K562 (cell line): ENCODE results near the gene POLR2M. TPM values are rescaled to one million over a fixed set of nuclear protein-coding genes. Genes with fewer than 3 reads are reported as not detected.

Experiments used
- ATAC-seq: fragments of 200-7000 bp; cut with Tn5 transposase; 3 replicates; pipeline ENCODE4 v1.9.1; 2020; ENCODE audit warnings: moderate library complexity
- BruUV-seq: library from RNA; stranded (reverse); fragments of 400-500 nt; replicated peaks from 2 replicates; lab custom pipeline; 2021; lab: Mats Ljungman, UMichigan
- CTCF ChIA-PET: fragments of 300-600 bp; formaldehyde crosslinking; extraction: SDS; loops from one replicate; lab custom pipeline; 2021; ENCODE audit warnings: low intra/inter-chr PET ratio; lab: Yijun Ruan, JAX
- POLR2A ChIA-PET: fragments of 300-600, 350-650 bp; sonication (Branson Sonifier 250); formaldehyde crosslinking; extraction: SDS; loops from one replicate; lab custom pipeline; 2021; ENCODE audit warnings: antibody characterized with exemption, inconsistent platforms; lab: Yijun Ruan, JAX
- DNase-seq, 4 experiments: peaks; one replicate each; pipeline versions ENCODE4 v3.0.0 to v3.0.0-alpha.2; 2011 to 2018; ENCODE audit warnings: low spot score in 3 of 4, mixed read lengths in 3 of 4; ENCODE audit errors: extremely low read depth in 1 of 4
- FAIRE-seq: peaks from 2 replicates; lab custom pipeline; 2011; peaks lifted over from hg19 to GRCh38; lab: Jason Lieb, UNC
- H2AFZ ChIP-seq: 2 replicates; pipeline ENCODE4 v1.6.0; 2011; ENCODE audit warnings: low read depth, low read length, control low read depth, inconsistent platforms
- H3K27ac ChIP-seq: fragments of 200-600 bp; 3 replicates; pipeline ENCODE4 v1.8.0; 2011; ENCODE audit warnings: low read depth, mild to moderate bottlenecking, control low read depth, inconsistent platforms, low read length, moderate library complexity, mixed read lengths; ENCODE audit errors: extremely low read depth
- H3K27me3 ChIP-seq, 2 experiments: fragments of 300-600 bp in 1 of 2; 2 replicates in 1 of 2; 3 replicates in 1 of 2; pipeline versions ENCODE4 v1.6.0 to v1.8.0; 2011; ENCODE audit warnings: inconsistent platforms in 2 of 2, low read length in 2 of 2, mild to moderate bottlenecking in 1 of 2, mixed read lengths in 1 of 2, moderate library complexity in 1 of 2; ENCODE audit not compliant: control insufficient read depth in 2 of 2, insufficient read depth in 2 of 2
- H3K36me3 ChIP-seq: fragments of 300-600 bp; 3 replicates; pipeline ENCODE4 v1.8.0; 2011; ENCODE audit warnings: mild to moderate bottlenecking, low read length, inconsistent platforms; ENCODE audit not compliant: control insufficient read depth, insufficient read depth
- H3K4me1 ChIP-seq, 2 experiments: fragments of 200-600 bp in 1 of 2; replicated peaks in 1 of 2; 2 replicates in 1 of 2; 3 replicates in 1 of 2; pipeline versions ENCODE4 v1.5.1 to v1.8.0; 2011; ENCODE audit warnings: inconsistent platforms in 2 of 2, low read length in 2 of 2, mild to moderate bottlenecking in 1 of 2, mixed read lengths in 1 of 2, moderate library complexity in 1 of 2; ENCODE audit not compliant: control insufficient read depth in 2 of 2, insufficient read depth in 2 of 2
- H3K4me2 ChIP-seq: 2 replicates; pipeline ENCODE4 v1.6.1; 2011; ENCODE audit warnings: low read length, control low read depth, inconsistent platforms, mixed read lengths; ENCODE audit not compliant: insufficient read depth
- H3K4me3 ChIP-seq: fragments of 200-600 bp; sonication (generic), shearing (Covaris generic); 2 replicates; pipeline ENCODE4 v1.5.1; 2016; ENCODE audit warnings: control low read depth, inconsistent platforms
- H3K79me2 ChIP-seq: fragments of 200-600 bp; 3 replicates; pipeline ENCODE4 v1.8.0; 2011; ENCODE audit warnings: low read length, inconsistent platforms; ENCODE audit not compliant: control insufficient read depth, insufficient read depth
- H3K9ac ChIP-seq, 2 experiments: 2 replicates each; pipeline versions ENCODE4 v1.6.0 to v1.6.1; 2011; ENCODE audit warnings: low read depth in 2 of 2, low read length in 2 of 2, control low read depth in 1 of 2, inconsistent platforms in 1 of 2, mild to moderate bottlenecking in 1 of 2, mixed read lengths in 1 of 2; ENCODE audit not compliant: insufficient read depth in 1 of 2
- H3K9me1 ChIP-seq: one replicate; pipeline ENCODE4 v1.6.0; 2011; ENCODE audit warnings: inconsistent platforms, mild to moderate bottlenecking, low read length, moderate library complexity; ENCODE audit not compliant: control insufficient read depth, insufficient read depth
- H3K9me3 ChIP-seq: replicated peaks from 2 replicates; pipeline ENCODE4 v1.5.1; 2011; ENCODE audit warnings: low read depth, low read length, inconsistent platforms; ENCODE audit not compliant: control insufficient read depth, insufficient read depth
- H4K20me1 ChIP-seq: replicated peaks from 2 replicates; pipeline ENCODE4 v1.6.1; 2011; ENCODE audit warnings: low read length, inconsistent platforms, mixed read lengths; ENCODE audit not compliant: control insufficient read depth, insufficient read depth
- COPS2 ChIP-seq: fragments of 450-650 bp; conservative IDR thresholded peaks from 2 replicates; pipeline ENCODE4 v1.6.1; 2016; ENCODE audit warnings: mild to moderate bottlenecking, moderate library complexity
- DACH1 ChIP-seq: fragments of 450-650 bp; IDR thresholded peaks from 2 replicates; pipeline ENCODE4 v1.6.1; 2018; ENCODE audit not compliant: partially characterized antibody
- EHMT2 ChIP-seq: fragments of 450-650 bp; IDR thresholded peaks from 2 replicates; pipeline ENCODE4 v1.6.1; 2018; ENCODE audit warnings: antibody characterized with exemption
- HNRNPL ChIP-seq: fragments of 200-400 bp; formaldehyde crosslinking; IDR thresholded peaks from 2 replicates; pipeline ENCODE4 v1.6.1; 2017; ENCODE audit warnings: low read depth, mild to moderate bottlenecking, low read length
- NRF1 ChIP-seq, 2 experiments: fragments of 450-650 bp; IDR thresholded peaks in 1 of 2; conservative IDR thresholded peaks in 1 of 2; 2 replicates each; pipeline ENCODE4 v1.6.1; 2014; ENCODE audit warnings: mild to moderate bottlenecking in 2 of 2
- SIN3A ChIP-seq, 2 experiments: fragments of 150-350 bp in 1 of 2; IDR thresholded peaks; 2 replicates each; pipeline ENCODE4 v1.6.1; 2011 to 2016; ENCODE audit warnings: borderline replicate concordance in 2 of 2, low read depth in 2 of 2, low read length in 2 of 2, mild to moderate bottlenecking in 2 of 2, moderate library complexity in 2 of 2; ENCODE audit not compliant: control insufficient read depth in 1 of 2
- TSC22D4 ChIP-seq: fragments of 450-650 bp; IDR thresholded peaks from 2 replicates; pipeline ENCODE4 v1.6.1; 2016; ENCODE audit warnings: missing genetic modification characterization, missing biosample characterization, control low read depth
- ZNF224 ChIP-seq: sonication (generic); formaldehyde crosslinking; IDR thresholded peaks from 2 replicates; pipeline ENCODE4 v1.8.0; 2022; ENCODE audit warnings: mild to moderate bottlenecking, missing genetic modification reagents
- ZNF253 ChIP-seq: fragments of 250-450 bp; sonication (Bioruptor Pico); conservative IDR thresholded peaks from 2 replicates; pipeline ENCODE4 v1.6.1; 2021; ENCODE audit warnings: mild to moderate bottlenecking
- ZZZ3 ChIP-seq: fragments of 450-650 bp; IDR thresholded peaks from 2 replicates; pipeline ENCODE4 v1.6.1; 2016; ENCODE audit warnings: antibody characterized with exemption, mild to moderate bottlenecking, moderate library complexity
- whole genome bisulfite sequencing: fragments of 100-300 bp; shearing (Covaris generic); methylation state at CpG from one replicate; pipeline ENCODE4 v1.1.6; 2016; ENCODE audit warnings: low coverage, mixed read lengths; ENCODE audit not compliant: insufficient coverage; ENCODE audit errors: missing lambda C conversion rate; 5-methylcytosine and 5-hydroxymethylcytosine counted together
- in situ Hi-C: fragments of 300-500 bp; cut with MboI; formaldehyde crosslinking; loops from 4 replicates; pipeline ENCODE4 v1.15.0; 2018; ENCODE audit warnings: inconsistent platforms, mixed read lengths
- intact Hi-C: fragments of 100-400 bp; cut with micrococcal nuclease; formaldehyde crosslinking; loops from 2 replicates; pipeline ENCODE4 v1.14.2; 2022
- polyA plus RNA-seq, 8 experiments: library from polyadenylated mRNA; depleted of rRNA in 4 of 8; stranded (reverse) in 5 of 8; unstranded in 3 of 8; fragments of >200 nt; fragmentation: Nextera tagmentation in 2 of 8; fragmentation: Illumina TruSeq in 1 of 8; extraction: Ambion mirVana in 2 of 8; extraction: Trizol in 1 of 8; gene quantifications; 2 replicates each; pipeline versions ENCODE4 v1.2.1 to v1.2.3, GENCODE V29; 2011 to 2014; ENCODE audit warnings: inconsistent platforms in 1 of 8, missing spikeins in 1 of 8
- total RNA-seq, 7 experiments: library from RNA; depleted of rRNA in 6 of 7; stranded (reverse); fragments of >200 nt in 6 of 7; fragmentation: Illumina TruSeq in 2 of 7; extraction: Trizol in 2 of 7; gene quantifications; 2 replicates each; pipeline versions ENCODE4 v1.2.1 to v1.2.3, GENCODE V29; 2011 to 2021; ENCODE audit warnings: low replicate concordance in 1 of 7

Gene POLR2M
- total and polyA plus RNA-seq, 9 of the 15 experiments (the other 6 are each of a cell fraction or from before 2014, with no cell fraction given), result 9.2 to 1,050 (median 43.0) TPM

GRCh38 chr15:57752840-57753239 is 46.3 kb downstream of the POLR2M start:
- Histone ChIP-seq H3K9me3 (no peaks in the 10 kb centered on the region), H4K20me1 (no peaks in the 10 kb centered on the region), H3K9ac (no peak overlapping the region), H3K27me3 (peaks cover 22 to 32% of the 10 kb centered on the region in 2 experiments; a peak in 4 of 5 replicates), H3K27ac (no peak overlapping the region), H3K4me1 (no peaks in the 10 kb centered on the region), H3K4me3 (no peak overlapping the region), H3K9me1 (no peaks in the 10 kb centered on the region), H3K36me3 (no peaks in the 10 kb centered on the region), H3K4me2 (no peak overlapping the region), H2AFZ (no peak overlapping the region), H3K79me2 (no peaks in the 10 kb centered on the region)
- DNase-seq (no peak), ATAC-seq (no peak), FAIRE-seq (no peak)
- POLR2A ChIA-PET, result no interaction called here
- intact Hi-C loops, result loop anchor here (5.0 kb wide), 1 partner anchor 314 kb away; the partner anchor contains the start of gene ALDH1A2
- CTCF ChIA-PET, result interaction anchor here (0.8 kb wide), 1 partner anchor 109 kb away, joined by 4 read pairs; no protein-coding TSS in a partner anchor
- no TSS peak for BruUV-seq
- in situ Hi-C loops, result no loop called here
- TF ChIP-seq EHMT2, result no peak
- no peak for TF ChIP-seq COPS2
- TF ChIP-seq SIN3A (IDR thresholded peaks at IDR 0.05; ENCODE audit: borderline replicate concordance in 2 of 2, control insufficient read depth in 1 of 2, low read depth in 2 of 2, low read length in 2 of 2), result no peak
- TF ChIP-seq ZNF253 (CRISPR knock-in tag), result no peak
- no peak for TF ChIP-seq NRF1 (conservative IDR thresholded peaks at IDR 0.05 in 1 of 2, IDR thresholded peaks at IDR 0.05 in 1 of 2)
- no peak for TF ChIP-seq DACH1
- TF ChIP-seq ZZZ3, result no peak
- no peak for TF ChIP-seq ZNF224
- TF ChIP-seq TSC22D4 (tag), result no peak
- TF ChIP-seq HNRNPL, result no peak
- WGBS, result 30% methylated on average over 8 of the region's 9 CpGs
